Neural progenitor cell (in vitro differentiated cells): ENCODE data around the gene TOR1A. TPM values are rescaled to one million over a fixed set of nuclear protein-coding genes. Genes with fewer than 3 reads are reported as not detected.

ENCODE experiments used
- DNase-seq: peaks from one replicate; pipeline ENCODE4 v3.0.0-alpha.2; 2016; ENCODE audit warnings: low spot score
- H2AFZ ChIP-seq: fragments of 200-600 bp; sonication (generic); replicated peaks from 2 replicates; pipeline ENCODE4 v1.6.1; 2016; ENCODE audit warnings: antibody characterized with exemption
- H3F3A ChIP-seq: fragments of 200-600 bp; sonication (generic); 2 replicates; pipeline ENCODE4 v1.6.1; 2016; ENCODE audit warnings: antibody characterized with exemption, low read depth
- H3K27ac ChIP-seq: fragments of 200-600 bp; sonication (generic); 2 replicates; pipeline ENCODE4 v1.5.1; 2016; ENCODE audit warnings: mild to moderate bottlenecking
- H3K27me3 ChIP-seq: fragments of 200-600 bp; sonication (generic); 2 replicates; pipeline ENCODE4 v1.6.1; 2016; ENCODE audit warnings: mild to moderate bottlenecking, moderate library complexity
- H3K36me3 ChIP-seq: fragments of 200-600 bp; sonication (generic); 2 replicates; pipeline ENCODE4 v1.5.1; 2016
- H3K4me1 ChIP-seq: fragments of 200-600 bp; sonication (generic); 2 replicates; pipeline ENCODE4 v1.6.1; 2016; ENCODE audit warnings: mixed run types
- H3K4me2 ChIP-seq: fragments of 200-600 bp; sonication (generic); 2 replicates; pipeline ENCODE4 v1.6.1; 2016
- H3K4me3 ChIP-seq: fragments of 200-600 bp; sonication (generic); 2 replicates; pipeline ENCODE4 v1.5.1; 2016
- H3K79me2 ChIP-seq: fragments of 200-600 bp; sonication (generic); 2 replicates; pipeline ENCODE4 v1.6.1; 2016; ENCODE audit warnings: low read depth
- H3K9ac ChIP-seq: fragments of 200-600 bp; sonication (generic); 2 replicates; pipeline ENCODE4 v1.6.1; 2016
- H3K9me3 ChIP-seq: fragments of 200-600 bp; sonication (generic); 2 replicates; pipeline ENCODE4 v1.5.1; 2016; ENCODE audit warnings: low read depth
- H4K20me1 ChIP-seq: fragments of 200-600 bp; sonication (generic); 2 replicates; pipeline ENCODE4 v1.6.1; 2016; ENCODE audit warnings: low read depth
- H3K27ac Mint-ChIP-seq: 3 replicates; pipeline ENCODE4 v1.8.0; 2021; ENCODE audit warnings: mixed read lengths
- H3K27me3 Mint-ChIP-seq: 2 replicates; pipeline ENCODE4 v1.8.0; 2022; ENCODE audit warnings: low read depth, mild to moderate bottlenecking, inconsistent platforms, moderate library complexity, mixed read lengths; ENCODE audit not compliant: insufficient read depth
- H3K36me3 Mint-ChIP-seq: 3 replicates; pipeline ENCODE4 v1.8.0; 2021; ENCODE audit warnings: mixed read lengths
- H3K4me1 Mint-ChIP-seq: 3 replicates; pipeline ENCODE4 v1.8.0; 2021; ENCODE audit warnings: mixed read lengths
- H3K4me3 Mint-ChIP-seq: 3 replicates; pipeline ENCODE4 v1.8.0; 2021; ENCODE audit warnings: mild to moderate bottlenecking, moderate library complexity, mixed read lengths
- H3K9me3 Mint-ChIP-seq: 3 replicates; pipeline ENCODE4 v1.8.0; 2020; ENCODE audit warnings: mixed read lengths
- EZH2 ChIP-seq: fragments of 200-600 bp; sonication (generic); IDR thresholded peaks from 2 replicates; pipeline ENCODE4 v1.6.1; 2017; ENCODE audit warnings: antibody characterized with exemption, mild to moderate bottlenecking, moderate library complexity
- EZH2phosphoT487 ChIP-seq: fragments of 200-600 bp; sonication (generic); IDR thresholded peaks from 2 replicates; pipeline ENCODE4 v1.6.1; 2017; ENCODE audit warnings: antibody characterized with exemption
- total RNA-seq: library from RNA; depleted of rRNA; stranded (reverse); fragments of >200 nt; gene quantifications from 2 replicates; pipeline ENCODE4 v1.2.3, GENCODE V29; 2015; ENCODE audit warnings: low replicate concordance
- TF ChIP-seq, protein P1 (sequence below): fragments of 200-600 bp; sonication (generic); IDR thresholded peaks from 2 replicates; pipeline ENCODE4 v1.5.1; 2017; ENCODE audit warnings: antibody characterized with exemption, mild to moderate bottlenecking

The TOR1A gene
- total RNA-seq, 1 donor from 2014 or later: 39.6 TPM

DNA sequence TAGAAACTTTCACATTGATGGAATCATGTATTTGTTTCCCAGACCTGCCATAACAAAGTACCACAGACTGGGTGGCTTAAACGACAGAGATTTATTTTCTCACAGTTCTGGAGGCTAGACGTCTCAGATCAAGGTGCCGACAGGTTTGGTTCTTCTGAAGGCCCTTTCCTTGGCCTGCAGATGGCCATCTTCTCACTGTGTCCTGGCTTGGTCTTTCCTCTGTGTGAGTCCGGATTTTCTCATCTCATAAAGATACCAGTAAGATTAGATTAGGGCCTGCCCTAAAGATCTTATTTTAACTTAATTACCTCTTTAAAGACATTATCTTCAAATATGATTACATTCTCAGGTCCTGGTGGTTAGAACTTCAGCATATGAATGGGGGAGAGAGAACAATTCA lies 17.1 kb upstream of the TOR1A start:
- Mint-ChIP-seq H3K4me3 (no peak overlapping the region), H3K4me1 (peaks cover 39% of the 10 kb centered on the region), H3K27me3 (peaks cover 8% of the 10 kb centered on the region), H3K36me3 (peaks cover 2% of the 10 kb centered on the region), H3K9me3 (no peaks in the 10 kb centered on the region), H3K27ac (peak overlapping the region; percentile 23)
- Histone ChIP-seq H3K4me2 (no peak overlapping the region), H2AFZ (no peak overlapping the region), H3K79me2 (peaks cover 2% of the 10 kb centered on the region), H3K4me3 (no peak overlapping the region), H3K27ac (no peak overlapping the region), H3K4me1 (no peaks in the 10 kb centered on the region), H3K9ac (no peak overlapping the region), H3K9me3 (no peaks in the 10 kb centered on the region), H3K27me3 (no peaks in the 10 kb centered on the region), H4K20me1 (peaks cover 5% of the 10 kb centered on the region), H3F3A (peaks cover under 1% of the 10 kb centered on the region), H3K36me3 (no peaks in the 10 kb centered on the region)
- TF ChIP-seq EZH2 (no peak), EZH2phosphoT487 (no peak)
- TF ChIP-seq, protein P1, sequence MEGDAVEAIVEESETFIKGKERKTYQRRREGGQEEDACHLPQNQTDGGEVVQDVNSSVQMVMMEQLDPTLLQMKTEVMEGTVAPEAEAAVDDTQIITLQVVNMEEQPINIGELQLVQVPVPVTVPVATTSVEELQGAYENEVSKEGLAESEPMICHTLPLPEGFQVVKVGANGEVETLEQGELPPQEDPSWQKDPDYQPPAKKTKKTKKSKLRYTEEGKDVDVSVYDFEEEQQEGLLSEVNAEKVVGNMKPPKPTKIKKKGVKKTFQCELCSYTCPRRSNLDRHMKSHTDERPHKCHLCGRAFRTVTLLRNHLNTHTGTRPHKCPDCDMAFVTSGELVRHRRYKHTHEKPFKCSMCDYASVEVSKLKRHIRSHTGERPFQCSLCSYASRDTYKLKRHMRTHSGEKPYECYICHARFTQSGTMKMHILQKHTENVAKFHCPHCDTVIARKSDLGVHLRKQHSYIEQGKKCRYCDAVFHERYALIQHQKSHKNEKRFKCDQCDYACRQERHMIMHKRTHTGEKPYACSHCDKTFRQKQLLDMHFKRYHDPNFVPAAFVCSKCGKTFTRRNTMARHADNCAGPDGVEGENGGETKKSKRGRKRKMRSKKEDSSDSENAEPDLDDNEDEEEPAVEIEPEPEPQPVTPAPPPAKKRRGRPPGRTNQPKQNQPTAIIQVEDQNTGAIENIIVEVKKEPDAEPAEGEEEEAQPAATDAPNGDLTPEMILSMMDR: no peak
- no peak for DNase-seq

DNA sequence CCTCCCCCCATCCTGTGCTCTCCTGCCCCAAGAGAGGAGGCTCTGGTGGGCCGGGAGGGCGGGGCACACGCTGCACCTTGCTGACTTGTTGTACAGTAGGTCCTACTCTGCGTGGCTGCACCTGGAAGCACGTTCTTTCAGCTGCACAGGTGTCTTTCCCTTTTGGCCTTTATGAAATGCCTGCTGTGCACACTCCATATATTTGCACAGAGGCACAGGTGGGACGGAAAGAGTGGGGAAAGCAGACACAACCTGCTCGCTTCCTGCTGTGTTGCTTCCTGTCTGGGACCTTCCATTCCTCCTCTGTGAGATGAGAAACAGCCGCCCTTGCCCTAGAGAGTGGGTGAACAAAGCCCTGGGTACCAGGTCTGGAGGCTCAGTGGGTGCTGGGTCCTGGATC lies 16.1 kb upstream of the TOR1A start:
- peaks cover 43% of the 10 kb centered on the region for H3K4me1 Mint-ChIP-seq
- Histone ChIP-seq H3K27ac (no peak overlapping the region), H3K9me3 (no peaks in the 10 kb centered on the region), H3K79me2 (peaks cover 8% of the 10 kb centered on the region), H4K20me1 (peaks cover 5% of the 10 kb centered on the region), H3F3A (peaks cover 6% of the 10 kb centered on the region), H3K4me1 (no peaks in the 10 kb centered on the region), H3K36me3 (no peaks in the 10 kb centered on the region), H3K27me3 (no peaks in the 10 kb centered on the region), H3K9ac (no peak overlapping the region), H2AFZ (no peak overlapping the region), H3K4me2 (no peak overlapping the region), H3K4me3 (no peak overlapping the region)
- H3K27me3 Mint-ChIP-seq: peaks cover 9% of the 10 kb centered on the region
- TF ChIP-seq, protein P1: no peak
- TF ChIP-seq EZH2: no peak
- TF ChIP-seq EZH2phosphoT487: no peak
- no peak for DNase-seq
- no peaks in the 10 kb centered on the region for H3K9me3 Mint-ChIP-seq
- no peak overlapping the region for H3K27ac Mint-ChIP-seq
- H3K4me3 Mint-ChIP-seq: no peak overlapping the region
- H3K36me3 Mint-ChIP-seq: peaks cover 2% of the 10 kb centered on the region

DNA sequence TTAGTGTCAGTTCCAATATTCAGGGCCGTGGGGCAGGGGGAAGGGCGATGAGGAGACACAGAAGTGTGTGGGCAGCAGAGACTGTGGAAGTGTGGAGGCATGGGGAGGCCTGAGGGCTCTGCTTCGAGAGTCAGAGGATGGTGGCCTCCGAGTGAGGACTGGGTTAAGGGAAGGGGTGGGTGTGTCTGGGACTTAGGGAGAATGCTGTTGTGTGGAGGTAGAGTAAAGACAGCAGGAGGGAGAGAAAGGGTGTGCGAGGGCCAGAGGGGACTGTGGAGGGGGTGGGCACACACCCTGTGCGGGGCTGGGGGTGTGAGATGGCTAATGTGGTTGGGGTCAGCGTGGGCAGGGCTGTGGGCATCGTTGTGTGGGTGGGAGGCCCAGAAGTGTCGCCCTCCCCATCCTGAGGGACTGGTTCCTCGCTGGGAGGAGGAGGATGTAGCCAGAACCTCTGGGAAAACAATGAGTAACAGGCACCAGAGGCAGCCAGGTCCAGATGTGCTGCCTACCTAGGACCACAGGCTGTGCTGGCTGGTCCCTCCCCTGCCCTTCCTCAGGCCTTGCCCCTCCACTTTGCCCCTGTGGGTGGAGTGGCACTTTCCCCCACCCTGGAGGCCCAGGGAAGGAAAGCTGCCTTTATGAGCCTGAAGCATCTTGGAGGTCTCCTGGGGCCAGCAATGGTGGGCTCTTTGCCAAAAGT lies 15.5 kb upstream of the TOR1A start:
- H3K4me2 ChIP-seq: no peak overlapping the region
- H3K4me1 Mint-ChIP-seq: peaks cover 43% of the 10 kb centered on the region
- no peak overlapping the region for H3K9ac ChIP-seq
- H3K27me3 ChIP-seq: no peaks in the 10 kb centered on the region
- H3K4me3 Mint-ChIP-seq: peak overlapping the region; percentile 1
- H3K9me3 Mint-ChIP-seq: no peaks in the 10 kb centered on the region
- no peaks in the 10 kb centered on the region for H3K4me1 ChIP-seq
- no peaks in the 10 kb centered on the region for H3K9me3 ChIP-seq
- peaks cover 11% of the 10 kb centered on the region for H3F3A ChIP-seq
- TF ChIP-seq EZH2 (no peak), EZH2phosphoT487 (no peak)
- TF ChIP-seq, protein P1: no peak
- no peak overlapping the region for H3K27ac ChIP-seq
- H3K36me3 Mint-ChIP-seq: peaks cover 2% of the 10 kb centered on the region
- H3K4me3 ChIP-seq: no peak overlapping the region
- H3K27ac Mint-ChIP-seq: no peak overlapping the region
- peaks cover 9% of the 10 kb centered on the region for H3K27me3 Mint-ChIP-seq
- no peak overlapping the region for H2AFZ ChIP-seq
- H3K36me3 ChIP-seq: no peaks in the 10 kb centered on the region
- H3K79me2 ChIP-seq: peaks cover 13% of the 10 kb centered on the region
- H4K20me1 ChIP-seq: peaks cover 5% of the 10 kb centered on the region
- no peak for DNase-seq
